Ovary (tissue), 9 donors: ENCODE measurements around the gene PRKD1. TPM values are rescaled to one million over a fixed set of nuclear protein-coding genes. Genes with fewer than 3 reads are reported as not detected.

Experiments
- DNase-seq, 5 donors: peaks; one replicate each; pipeline ENCODE4 v3.0.0-alpha.2; 2019 to 2020
- H3K27ac ChIP-seq, 2 donors: fragments of 200-600 bp; one replicate each; pipeline versions ENCODE4 v1.5.1 to v1.8.0; 2019 to 2022
- H3K27me3 ChIP-seq: fragments of 200-600 bp; one replicate; pipeline ENCODE4 v1.8.0; 2022
- H3K36me3 ChIP-seq: fragments of 200-600 bp; sonication (generic); one replicate; pipeline ENCODE4 v1.5.1; 2019
- H3K4me1 ChIP-seq: one replicate; pipeline ENCODE4 v1.8.1; 2013; ENCODE audit warnings: mild to moderate bottlenecking, moderate library complexity; ENCODE audit not compliant: insufficient read depth
- H3K4me3 ChIP-seq: fragments of 200-600 bp; sonication (generic); one replicate; pipeline ENCODE4 v1.5.1; 2017
- H3K9me3 ChIP-seq, 2 donors: fragments of 200-600 bp in 1 of 2; sonication (generic) in 1 of 2; one replicate each; pipeline versions ENCODE4 v1.5.1 to v1.8.1; 2013 to 2019; ENCODE audit warnings: mild to moderate bottlenecking in 1 of 2, moderate library complexity in 1 of 2
- EP300 ChIP-seq: sonication (generic); formaldehyde crosslinking; IDR thresholded peaks from one replicate; pipeline ENCODE4 v1.6.1; 2017; ENCODE audit warnings: antibody characterized with exemption
- POLR2A ChIP-seq: fragments of 450-650 bp; IDR thresholded peaks from one replicate; pipeline ENCODE4 v1.6.1; 2017; ENCODE audit warnings: antibody characterized with exemption, mild to moderate bottlenecking, moderate library complexity
- WGBS, 3 donors: extraction: QIAGEN DNeasy Blood & Tissue Kit in 1 of 3; methylation state at CpG; one replicate each; pipeline versions ENCODE4 v1.1.5 to v1.1.7; 2013 to 2017; 5-methylcytosine and 5-hydroxymethylcytosine counted together
- intact Hi-C, 4 donors: fragments of 100-400 bp; cut with DNase I; formaldehyde crosslinking; loops; one replicate each; pipeline versions ENCODE4 v1.11.0 to v1.15.1; 2022 to 2023
- polyA plus RNA-seq, 2 donors: library from polyadenylated mRNA; stranded (reverse); fragments of 200-250 nt in 1 of 2; fragments of 350-450 nt in 1 of 2; fragmentation: Illumina TruSeq in 1 of 2; extraction: RNeasy Lipid Tissue Mini Kit (QIAGEN cat#74804) in 1 of 2; gene quantifications; one replicate each; pipeline ENCODE4 v1.2.3, GENCODE V29; 2013 to 2014
- total RNA-seq, 7 donors: library from RNA; depleted of rRNA in 2 of 7; stranded (reverse); fragments of >200 nt in 2 of 7; fragmentation: NEBNext Ultra II Directional in 3 of 7; extraction: Animal tissue kit (Norgen Biotek cat#: 25700) in 3 of 7; gene quantifications; one replicate each; pipeline versions ENCODE4 v1.1.0 to v1.2.4, GENCODE V29; 2016 to 2023
- TF ChIP-seq, protein P1 (sequence below), 3 donors: fragments of 450-650 bp in 2 of 3; fragments of 200-600 bp in 1 of 3; IDR thresholded peaks; one replicate each; pipeline versions ENCODE4 v1.5.1 to v1.8.0; 2016 to 2022; ENCODE audit warnings: antibody characterized with exemption in 3 of 3, mild to moderate bottlenecking in 1 of 3
- donor health status: DM: no; HTN: no; CAD: no; lungs with moderate emphysema.
- donor health status: DM: no; HTN: no; CAD: no.
- donor health status: Bipolar disorder and iron deficiency.
- donor health status: DM: yes; HTN: yes; CAD: no.
- donor health status: DM: no; HTN: no; CAD: no.
- donor health status: DM: yes; HTN: yes; CAD: no.

PRKD1 gene
- total and polyA plus RNA-seq, 9 donors, result 7.7 to 39.9 (median 21.6) TPM

DNA sequence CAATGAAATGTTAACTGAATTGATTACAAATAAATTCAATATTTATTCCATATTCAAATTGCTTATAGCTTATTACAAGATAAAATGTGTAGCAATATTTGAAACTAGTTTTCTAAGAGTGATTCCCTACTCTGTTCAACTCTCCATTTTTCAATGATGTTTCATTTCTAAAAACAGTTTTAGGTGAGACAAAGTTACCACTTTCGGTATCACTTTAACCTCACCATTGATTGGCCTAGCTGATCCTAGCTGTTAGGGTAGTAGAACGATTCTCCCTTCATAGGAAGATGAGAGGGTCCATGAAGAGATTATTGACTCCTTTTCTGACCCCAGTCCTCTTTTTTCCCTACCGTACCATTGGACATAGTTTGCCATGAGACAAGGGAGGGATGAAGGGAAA is 373.3 kb downstream of the PRKD1 start:
- intact Hi-C loops, result loop anchor here in 2 of 4 donors (5.0 to 10.0 kb wide), 2 partner anchors 453 to 660 kb away; no protein-coding TSS in a partner anchor
- H3K4me3 ChIP-seq, result no peak overlapping the region
- H3K27me3 ChIP-seq, result no peaks in the 10 kb centered on the region
- no peak overlapping the region for H3K27ac ChIP-seq
- no peak for TF ChIP-seq POLR2A
- no peak for DNase-seq
- 95 to 96% (median 95%) methylated on average over 3 of the region's 3 CpGs for WGBS, 3 donors
- no peaks in the 10 kb centered on the region for H3K9me3 ChIP-seq
- H3K36me3 ChIP-seq, result no peaks in the 10 kb centered on the region
- H3K4me1 ChIP-seq, result no peaks in the 10 kb centered on the region

DNA sequence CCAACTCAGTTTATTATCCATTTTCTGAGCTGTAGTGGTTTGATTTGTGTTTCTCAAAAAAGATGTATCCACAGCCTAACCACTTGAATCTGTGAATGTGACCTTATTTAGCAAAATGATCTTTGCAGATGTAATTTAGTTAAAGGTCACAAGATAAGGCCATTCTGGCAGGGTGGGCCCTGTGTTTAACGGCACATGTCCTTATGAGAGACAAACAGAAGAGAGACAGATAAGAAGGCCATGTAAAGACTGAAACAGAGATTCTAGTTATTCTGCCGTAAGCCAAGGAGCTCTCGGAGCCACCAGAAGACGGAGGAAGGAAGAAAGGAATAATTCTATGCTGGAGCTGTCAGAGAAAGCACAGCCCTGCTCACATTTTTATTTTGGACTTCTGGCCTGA is 374.2 kb downstream of the PRKD1 start:
- intact Hi-C loops, result loop anchor here in 2 of 4 donors (5.0 to 10.0 kb wide), 2 partner anchors 454 to 661 kb away; no protein-coding TSS in a partner anchor
- Histone ChIP-seq H3K27ac (no peak overlapping the region), H3K9me3 (no peaks in the 10 kb centered on the region), H3K27me3 (no peaks in the 10 kb centered on the region), H3K4me1 (no peaks in the 10 kb centered on the region), H3K36me3 (no peaks in the 10 kb centered on the region), H3K4me3 (no peak overlapping the region)
- TF ChIP-seq, protein P1, sequence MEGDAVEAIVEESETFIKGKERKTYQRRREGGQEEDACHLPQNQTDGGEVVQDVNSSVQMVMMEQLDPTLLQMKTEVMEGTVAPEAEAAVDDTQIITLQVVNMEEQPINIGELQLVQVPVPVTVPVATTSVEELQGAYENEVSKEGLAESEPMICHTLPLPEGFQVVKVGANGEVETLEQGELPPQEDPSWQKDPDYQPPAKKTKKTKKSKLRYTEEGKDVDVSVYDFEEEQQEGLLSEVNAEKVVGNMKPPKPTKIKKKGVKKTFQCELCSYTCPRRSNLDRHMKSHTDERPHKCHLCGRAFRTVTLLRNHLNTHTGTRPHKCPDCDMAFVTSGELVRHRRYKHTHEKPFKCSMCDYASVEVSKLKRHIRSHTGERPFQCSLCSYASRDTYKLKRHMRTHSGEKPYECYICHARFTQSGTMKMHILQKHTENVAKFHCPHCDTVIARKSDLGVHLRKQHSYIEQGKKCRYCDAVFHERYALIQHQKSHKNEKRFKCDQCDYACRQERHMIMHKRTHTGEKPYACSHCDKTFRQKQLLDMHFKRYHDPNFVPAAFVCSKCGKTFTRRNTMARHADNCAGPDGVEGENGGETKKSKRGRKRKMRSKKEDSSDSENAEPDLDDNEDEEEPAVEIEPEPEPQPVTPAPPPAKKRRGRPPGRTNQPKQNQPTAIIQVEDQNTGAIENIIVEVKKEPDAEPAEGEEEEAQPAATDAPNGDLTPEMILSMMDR (IDR thresholded peaks at IDR 0.05), result no peak
- TF ChIP-seq POLR2A (no peak), EP300 (no peak)
- no peak for DNase-seq
- WGBS, 3 donors, result 58 to 81% (median 77%) methylated on average over 4 of the region's 4 CpGs

DNA sequence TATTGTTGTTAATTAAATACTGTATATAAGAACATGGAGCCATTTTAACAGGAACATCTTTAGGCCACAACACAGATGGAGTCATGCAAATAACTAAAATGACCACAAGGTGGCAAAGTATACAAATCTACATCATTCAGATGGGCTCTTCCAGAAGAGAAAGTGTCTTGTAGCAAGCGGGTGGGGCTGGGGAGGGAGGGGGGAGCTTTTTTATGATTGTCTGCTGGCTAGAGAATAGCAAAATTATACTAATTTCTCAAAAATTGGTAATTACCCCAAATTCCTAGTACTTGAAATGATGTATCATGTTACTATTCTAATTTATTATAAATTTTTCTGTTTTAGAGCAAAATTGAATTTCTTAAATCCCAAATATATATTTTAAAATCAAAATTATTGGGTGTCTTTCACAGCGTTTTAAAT is 378.7 kb downstream of the PRKD1 start:
- intact Hi-C loops, result loop anchor here in 3 of 4 donors (2.0 to 10.0 kb wide), 2 partner anchors 456 kb away; no protein-coding TSS in a partner anchor
- Histone ChIP-seq H3K4me1 (no peaks in the 10 kb centered on the region), H3K9me3 (no peaks in the 10 kb centered on the region), H3K4me3 (no peak overlapping the region), H3K27me3 (no peaks in the 10 kb centered on the region), H3K36me3 (no peaks in the 10 kb centered on the region), H3K27ac (no peak overlapping the region)
- no peak for DNase-seq
- TF ChIP-seq, protein P1 (IDR thresholded peaks at IDR 0.05), result peak; percentile 11 to 51 (median 32)
- TF ChIP-seq POLR2A (no peak), EP300 (no peak)
- 30 to 39% (median 35%) methylated on average over 2 of the region's 2 CpGs for WGBS, 3 donors

DNA sequence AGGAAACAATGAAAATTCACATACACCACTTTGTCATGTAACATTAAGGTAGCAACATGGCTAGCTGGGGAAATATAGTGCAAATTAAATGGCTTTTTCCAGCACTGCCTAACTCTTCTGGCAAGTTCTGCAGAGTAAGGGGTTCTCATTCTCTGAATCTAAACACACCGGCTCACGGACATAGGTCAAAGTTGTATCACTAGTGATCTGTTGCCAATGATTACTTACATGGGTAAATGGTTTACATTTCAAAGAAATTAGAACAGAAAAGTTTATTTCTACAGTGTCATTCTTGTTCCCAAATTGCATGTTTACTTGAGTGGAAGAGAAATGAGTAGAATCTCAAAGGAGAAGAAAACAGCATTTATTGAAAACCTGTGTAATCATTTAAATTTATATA is 381.9 kb downstream of the PRKD1 start:
- 84 to 92% (median 89%) methylated on average over 2 of the region's 2 CpGs for WGBS, 3 donors
- intact Hi-C loops, result loop anchor here in 2 of 4 donors (10.0 kb wide), 1 partner anchor 459 kb away; no protein-coding TSS in a partner anchor

More for the DNA sequence above, 381.9 kb downstream of the PRKD1 start:
- Histone ChIP-seq H3K27ac (no peak overlapping the region), H3K27me3 (no peaks in the 10 kb centered on the region), H3K36me3 (no peaks in the 10 kb centered on the region), H3K9me3 (no peaks in the 10 kb centered on the region), H3K4me1 (no peaks in the 10 kb centered on the region), H3K4me3 (no peak overlapping the region)
- DNase-seq, result no peak
- TF ChIP-seq EP300 (no peak), POLR2A (no peak)
- TF ChIP-seq, protein P1 (IDR thresholded peaks at IDR 0.05), result no peak
